Measurements from ENCODE around the gene PTCD3.

The PTCD3 gene

GRCh38 chr2:86147793-86148192 is 41.8 kb downstream of the PTCD3 start:
- no peaks in the 10 kb centered on the region for H3K9me3 ChIP-seq
- H3K27me3 ChIP-seq, result no peaks in the 10 kb centered on the region
- TF ChIP-seq CTCF (IDR thresholded peaks at IDR 0.05), result no peak
- peaks cover 86% of the 10 kb centered on the region for H3K36me3 ChIP-seq
- peaks cover 4 to 6% of the 10 kb centered on the region in 2 experiments for H3K4me1 ChIP-seq (ENCODE audit: control insufficient read depth in 1 of 2, insufficient read depth in 1 of 2, low read depth in 1 of 2, low read length in 1 of 2)
- H3K27ac ChIP-seq, result no peak overlapping the region
- H3K4me3 ChIP-seq (ENCODE audit: low read depth in 1 of 2, low read length in 1 of 2), result no peak overlapping the region

GRCh38 chr2:86150502-86150901 is 44.5 kb downstream of the PTCD3 start:
- no peak for TF ChIP-seq CTCF (IDR thresholded peaks at IDR 0.05)
- H3K9me3 ChIP-seq, result no peaks in the 10 kb centered on the region
- no peaks in the 10 kb centered on the region for H3K27me3 ChIP-seq
- no peaks in the 10 kb centered on the region for H3K4me1 ChIP-seq (ENCODE audit: control insufficient read depth in 1 of 2, insufficient read depth in 1 of 2, low read depth in 1 of 2, low read length in 1 of 2)
- H3K4me3 ChIP-seq (ENCODE audit: low read depth in 1 of 2, low read length in 1 of 2), result no peak overlapping the region
- peaks cover 76% of the 10 kb centered on the region for H3K36me3 ChIP-seq
- no peak overlapping the region for H3K27ac ChIP-seq

- Histone ChIP-seq H3K36me3 (peaks cover 78% of the 10 kb centered on the region), H3K9me3 (no peaks in the 10 kb centered on the region)
- no peak for TF ChIP-seq CTCF (IDR thresholded peaks at IDR 0.05)
Observed at GRCh38 chr2:86157009-86157556, 51.0 kb downstream of the PTCD3 start.

GRCh38 chr2:86158286-86158685 is 52.3 kb downstream of the PTCD3 start:
- H3K4me3 ChIP-seq (ENCODE audit: low read depth in 1 of 2, low read length in 1 of 2), result no peak overlapping the region
- H3K4me1 ChIP-seq (ENCODE audit: control insufficient read depth in 1 of 2, insufficient read depth in 1 of 2, low read depth in 1 of 2, low read length in 1 of 2), result no peaks in the 10 kb centered on the region
- no peaks in the 10 kb centered on the region for H3K27me3 ChIP-seq
- peaks cover 87% of the 10 kb centered on the region for H3K36me3 ChIP-seq
- TF ChIP-seq CTCF (IDR thresholded peaks at IDR 0.05), result no peak
- H3K27ac ChIP-seq, result no peak overlapping the region
- no peaks in the 10 kb centered on the region for H3K9me3 ChIP-seq

More at GRCh38 chr2:86157009-86157556, 51.0 kb downstream of the PTCD3 start:
- no peaks in the 10 kb centered on the region for H3K4me1 ChIP-seq (ENCODE audit: control insufficient read depth in 1 of 2, insufficient read depth in 1 of 2, low read depth in 1 of 2, low read length in 1 of 2)
- H3K27me3 ChIP-seq, result no peaks in the 10 kb centered on the region
- no peak overlapping the region for H3K27ac ChIP-seq
- H3K4me3 ChIP-seq (ENCODE audit: low read depth in 1 of 2, low read length in 1 of 2), result no peak overlapping the region

GRCh38 chr2:86160156-86160952 is 54.3 kb downstream of the PTCD3 start:
- Histone ChIP-seq H3K4me1 (ENCODE audit: control insufficient read depth in 1 of 2, insufficient read depth in 1 of 2, low read depth in 1 of 2, low read length in 1 of 2) (no peaks in the 10 kb centered on the region), H3K27ac (no peak overlapping the region), H3K36me3 (peaks cover 89% of the 10 kb centered on the region), H3K27me3 (no peaks in the 10 kb centered on the region), H3K9me3 (no peaks in the 10 kb centered on the region), H3K4me3 (ENCODE audit: low read depth in 1 of 2, low read length in 1 of 2) (no peak overlapping the region)
- TF ChIP-seq CTCF (IDR thresholded peaks at IDR 0.05), result no peak

Measured in neutrophil (primary cell).